ENCODE results near the gene SORCS2. TPM values are rescaled to one million over a fixed set of nuclear protein-coding genes. Genes with fewer than 3 reads are reported as not detected.

SORCS2 gene
- total RNA-seq, 2 donors from 2014 or later = 1.0 to 4.4 TPM

DNA sequence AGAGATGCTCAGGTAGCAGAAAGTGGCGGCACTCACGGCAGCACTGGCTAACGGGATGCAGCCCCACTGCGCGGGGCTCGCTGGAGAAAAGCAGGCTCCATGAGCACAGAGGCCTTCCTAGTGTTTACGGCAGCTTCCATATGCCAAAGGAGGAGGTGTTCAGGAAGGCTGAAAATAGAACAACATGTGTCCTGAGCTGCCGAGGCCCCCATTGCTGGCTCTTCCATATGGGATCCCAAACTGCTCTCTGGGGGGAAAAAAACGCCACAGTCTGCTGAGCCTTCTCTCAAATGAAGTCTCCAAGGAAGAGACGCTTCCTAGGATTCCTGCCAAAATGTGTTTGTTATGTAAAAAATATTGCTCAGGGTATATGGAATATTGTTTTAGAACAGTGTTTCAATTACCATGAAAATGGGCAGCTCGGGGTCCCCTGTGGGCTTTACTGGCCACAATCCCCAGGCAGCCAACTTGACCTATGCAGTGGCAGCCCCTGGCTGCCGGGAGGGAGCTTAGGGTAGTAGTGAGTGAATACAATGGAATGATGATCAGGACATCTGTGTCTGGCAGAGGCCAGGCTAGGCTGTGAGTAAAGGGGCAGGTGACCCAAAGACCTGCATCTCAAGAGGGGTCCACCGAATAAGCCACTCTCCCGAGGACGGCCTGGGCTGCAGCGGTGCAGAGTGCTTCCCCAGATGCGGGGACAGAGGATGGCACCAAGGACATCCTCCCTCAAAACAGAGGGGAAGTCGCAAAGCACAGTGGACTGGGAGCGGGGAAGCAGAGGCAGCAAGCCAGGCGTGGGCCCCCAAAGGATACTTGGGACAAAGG, 577.3 kb downstream of the SORCS2 start:
- no peak for TF ChIP-seq POLR2A (IDR thresholded peaks at IDR 0.05)
- no peak for TF ChIP-seq POLR2AphosphoS5 (IDR thresholded peaks at IDR 0.05)
- TF ChIP-seq, protein P1, sequence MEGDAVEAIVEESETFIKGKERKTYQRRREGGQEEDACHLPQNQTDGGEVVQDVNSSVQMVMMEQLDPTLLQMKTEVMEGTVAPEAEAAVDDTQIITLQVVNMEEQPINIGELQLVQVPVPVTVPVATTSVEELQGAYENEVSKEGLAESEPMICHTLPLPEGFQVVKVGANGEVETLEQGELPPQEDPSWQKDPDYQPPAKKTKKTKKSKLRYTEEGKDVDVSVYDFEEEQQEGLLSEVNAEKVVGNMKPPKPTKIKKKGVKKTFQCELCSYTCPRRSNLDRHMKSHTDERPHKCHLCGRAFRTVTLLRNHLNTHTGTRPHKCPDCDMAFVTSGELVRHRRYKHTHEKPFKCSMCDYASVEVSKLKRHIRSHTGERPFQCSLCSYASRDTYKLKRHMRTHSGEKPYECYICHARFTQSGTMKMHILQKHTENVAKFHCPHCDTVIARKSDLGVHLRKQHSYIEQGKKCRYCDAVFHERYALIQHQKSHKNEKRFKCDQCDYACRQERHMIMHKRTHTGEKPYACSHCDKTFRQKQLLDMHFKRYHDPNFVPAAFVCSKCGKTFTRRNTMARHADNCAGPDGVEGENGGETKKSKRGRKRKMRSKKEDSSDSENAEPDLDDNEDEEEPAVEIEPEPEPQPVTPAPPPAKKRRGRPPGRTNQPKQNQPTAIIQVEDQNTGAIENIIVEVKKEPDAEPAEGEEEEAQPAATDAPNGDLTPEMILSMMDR (IDR thresholded peaks at IDR 0.05) = no peak
- H3K4me3 ChIP-seq = no peak overlapping the region
- H3K9me3 ChIP-seq = no peaks in the 10 kb centered on the region
- intact Hi-C loops (cut with DNase I) = no loop called here
- H3K36me3 ChIP-seq = peaks cover 0 to 7% of the 10 kb centered on the region in 2 donors
- DNase-seq (ENCODE audit: low spot score) = no peak
- 89% methylated on average over 20 of the region's 20 CpGs for WGBS
- H3K27me3 ChIP-seq (replicated peaks; ENCODE audit: insufficient read depth) = no peaks in the 10 kb centered on the region
- no peaks in the 10 kb centered on the region for H3K4me1 ChIP-seq (replicated peaks)
- H3K27ac ChIP-seq = no peak overlapping the region

DNA sequence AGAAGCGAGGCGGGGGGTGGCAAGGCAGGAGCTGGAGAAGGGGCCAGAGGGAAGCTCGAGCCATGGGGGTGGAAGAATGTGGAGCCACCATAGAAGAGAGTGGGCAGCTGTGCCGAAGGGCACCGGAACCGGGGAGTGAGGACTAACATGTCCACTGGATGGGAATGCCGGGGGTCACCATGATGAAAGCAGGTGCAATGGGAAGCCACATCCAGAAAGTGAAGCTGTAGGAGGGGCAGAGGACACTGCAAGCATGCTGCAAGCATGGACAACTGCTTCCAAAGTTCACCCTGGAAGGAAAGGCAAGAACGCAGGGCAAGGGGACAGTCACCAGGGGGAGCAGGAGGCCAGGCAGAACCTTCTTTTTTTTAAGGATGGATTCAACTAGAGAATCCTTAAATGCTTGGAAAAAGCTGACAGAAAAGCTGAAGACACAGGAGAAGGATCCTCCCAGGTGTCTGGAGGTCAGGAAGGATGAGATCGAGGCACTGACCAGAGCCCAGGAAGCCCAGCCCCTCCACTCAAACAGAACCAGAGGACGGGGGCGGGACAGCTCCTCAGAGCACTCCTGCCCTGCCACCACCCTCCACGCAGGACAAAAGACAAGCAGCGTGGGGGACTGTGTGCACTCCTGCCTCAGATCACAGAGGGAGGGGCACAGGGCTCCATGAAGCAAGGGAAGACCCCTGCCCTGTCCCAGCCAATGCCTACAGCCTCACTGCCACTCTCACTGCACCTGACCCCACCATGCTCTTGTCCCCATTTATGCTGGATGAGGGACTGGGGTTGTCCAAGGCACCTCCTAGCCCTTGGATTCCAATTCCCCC, 578.1 kb downstream of the SORCS2 start:
- intact Hi-C loops (cut with DNase I) = no loop called here
- Histone ChIP-seq H3K4me1 (replicated peaks) (no peaks in the 10 kb centered on the region), H3K4me3 (no peak overlapping the region), H3K36me3 (peaks cover 0 to 7% of the 10 kb centered on the region in 2 donors), H3K27me3 (replicated peaks; ENCODE audit: insufficient read depth) (no peaks in the 10 kb centered on the region), H3K27ac (no peak overlapping the region), H3K9me3 (no peaks in the 10 kb centered on the region)
- WGBS = 76% methylated on average over 13 of the region's 13 CpGs
- no peak for DNase-seq (ENCODE audit: low spot score)
- no peak for TF ChIP-seq POLR2A (IDR thresholded peaks at IDR 0.05)
- TF ChIP-seq, protein P1 (IDR thresholded peaks at IDR 0.05) = peak in 2 of 4 experiments; percentile 24 to 33

DNA sequence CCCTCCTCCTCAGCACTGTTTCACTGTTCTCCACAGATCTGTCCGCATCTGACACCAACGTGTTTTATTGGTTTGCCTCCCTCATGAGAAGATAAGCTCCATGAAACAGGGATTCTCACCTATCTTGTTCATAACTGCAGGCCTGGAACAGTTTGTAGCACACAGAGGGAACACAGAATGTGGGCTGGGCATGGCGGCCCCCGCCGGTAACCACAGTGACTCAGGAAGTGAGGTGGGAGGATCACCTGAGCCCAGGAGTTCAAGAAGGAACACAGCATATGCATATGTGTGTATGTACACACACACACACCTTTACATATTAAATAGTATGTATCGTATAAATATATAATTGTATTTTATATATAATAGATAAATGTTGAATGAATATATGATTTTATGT, 578.7 kb downstream of the SORCS2 start:
- H3K27ac ChIP-seq = no peak overlapping the region
- WGBS = 76% methylated on average over 6 of the region's 6 CpGs
- peaks cover 0 to 7% of the 10 kb centered on the region in 2 donors for H3K36me3 ChIP-seq

DNA sequence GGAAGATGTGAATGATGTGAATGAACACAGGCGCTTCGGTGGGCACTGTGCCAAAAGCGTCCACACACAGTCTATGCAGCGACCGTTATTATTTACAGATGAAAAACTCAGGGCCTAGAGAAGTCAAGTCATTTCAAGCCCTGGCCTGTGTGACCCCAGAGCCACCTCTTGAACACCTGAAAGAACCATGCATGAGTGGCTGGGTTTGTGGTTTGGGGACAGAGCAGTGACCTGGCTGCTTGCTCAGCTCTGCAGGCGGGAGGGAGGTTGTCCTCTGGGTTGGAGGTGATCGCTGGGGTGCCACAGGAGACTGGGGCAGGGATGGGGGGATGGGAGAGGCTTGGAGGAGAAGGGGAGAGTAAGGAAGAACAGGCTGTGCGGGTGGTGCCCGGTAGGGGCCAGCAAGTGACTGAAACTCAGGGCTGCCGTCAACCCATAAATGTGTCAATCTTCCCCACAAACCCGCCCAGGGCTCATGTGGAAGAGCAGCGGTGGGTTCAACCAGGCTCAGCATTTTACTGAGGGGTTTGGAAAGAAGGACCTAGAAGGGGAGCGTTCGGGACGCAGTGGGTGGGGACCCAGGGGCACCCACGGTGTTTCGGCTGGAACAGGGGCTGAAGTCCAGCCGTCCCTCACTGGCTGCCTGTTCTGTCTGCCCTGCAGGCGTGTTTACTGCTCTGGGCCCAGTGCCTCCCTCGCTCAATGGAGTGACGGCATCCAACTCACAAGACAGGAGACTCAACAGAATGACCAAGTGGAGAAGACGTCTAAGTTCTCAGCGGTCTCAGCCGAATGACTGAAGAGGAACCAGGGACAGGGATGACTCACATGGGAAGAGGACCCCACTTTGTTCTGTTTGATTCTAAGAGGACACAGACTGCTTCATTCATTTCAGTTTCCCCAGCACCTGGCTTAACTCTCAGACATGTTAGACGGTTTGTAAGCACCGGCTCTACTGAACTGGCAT, 579.5 kb downstream of the SORCS2 start:
- Histone ChIP-seq H3K27me3 (replicated peaks; ENCODE audit: insufficient read depth) (no peaks in the 10 kb centered on the region), H3K36me3 (peaks cover 0 to 7% of the 10 kb centered on the region in 2 donors), H3K4me1 (replicated peaks) (no peaks in the 10 kb centered on the region), H3K9me3 (no peaks in the 10 kb centered on the region), H3K4me3 (no peak overlapping the region), H3K27ac (no peak overlapping the region)
- TF ChIP-seq, protein P1 (IDR thresholded peaks at IDR 0.05) = no peak
- TF ChIP-seq POLR2AphosphoS5 (IDR thresholded peaks at IDR 0.05) = no peak
- no peak for TF ChIP-seq POLR2A (IDR thresholded peaks at IDR 0.05)
- DNase-seq (ENCODE audit: low spot score) = no peak
- WGBS = 70% methylated on average over 26 of the region's 26 CpGs
- intact Hi-C loops (cut with DNase I) = no loop called here

More for the DNA sequence above, 578.7 kb downstream of the SORCS2 start:
- no peak for DNase-seq (ENCODE audit: low spot score)
- Histone ChIP-seq H3K4me3 (no peak overlapping the region), H3K9me3 (no peaks in the 10 kb centered on the region), H3K4me1 (replicated peaks) (no peaks in the 10 kb centered on the region), H3K27me3 (replicated peaks; ENCODE audit: insufficient read depth) (no peaks in the 10 kb centered on the region)
- intact Hi-C loops (cut with DNase I) = no loop called here
- no peak for TF ChIP-seq POLR2A (IDR thresholded peaks at IDR 0.05)
- no peak for TF ChIP-seq POLR2AphosphoS5 (IDR thresholded peaks at IDR 0.05)
- TF ChIP-seq, protein P1 (IDR thresholded peaks at IDR 0.05) = no peak

Data from prostate gland (tissue), 2 donors.